Pancreas (tissue), 10 donors: ENCODE results near the gene PEX12. TPM values are rescaled to one million over a fixed set of nuclear protein-coding genes. Genes with fewer than 3 reads are reported as not detected.

Experiments
- ATAC-seq, 4 donors: fragments of 200-7000 bp; cut with Tn5 transposase; one replicate each; pipeline versions ENCODE4 v1.8.0 to v1.9.1; 2020; ENCODE audit warnings: mild to moderate bottlenecking in 4 of 4, moderate library complexity in 4 of 4
- DNase-seq, 6 donors: peaks; one replicate each; pipeline ENCODE4 v3.0.0-alpha.2; 2020
- FAIRE-seq: peaks from 2 replicates; lab custom pipeline; 2012; peaks lifted over from hg19 to GRCh38; lab: Jason Lieb, UNC
- H3K27ac ChIP-seq, 4 donors: fragments of 200-600 bp; sonication (generic); 1 replicate in 3 of 4; 2 replicates in 1 of 4; pipeline versions ENCODE4 v1.5.0 to v1.8.0; 2020
- H3K27me3 ChIP-seq, 4 donors: fragments of 200-600 bp; one replicate each; pipeline ENCODE4 v1.8.0; 2021
- H3K36me3 ChIP-seq, 3 donors: fragments of 200-600 bp; sonication (generic) in 1 of 3; one replicate each; pipeline versions ENCODE4 v1.5.0 to v1.8.0; 2020 to 2021
- H3K4me1 ChIP-seq, 3 donors: fragments of 200-600 bp; one replicate each; pipeline ENCODE4 v1.8.0; 2021
- H3K4me3 ChIP-seq, 4 donors: fragments of 200-600 bp; sonication (generic) in 2 of 4; one replicate each; pipeline versions ENCODE4 v1.5.0 to v1.8.0; 2020 to 2021
- H3K9me3 ChIP-seq, 4 donors: fragments of 200-600 bp; one replicate each; pipeline ENCODE4 v1.8.0; 2021
- WGBS, 2 donors: extraction: QIAGEN DNeasy Blood & Tissue Kit; methylation state at CpG; one replicate each; pipeline ENCODE4 v1.1.7; 2013; 5-methylcytosine and 5-hydroxymethylcytosine counted together
- intact Hi-C, 3 donors: fragments of 100-400 bp; cut with DNase I; formaldehyde crosslinking; loops; one replicate each; pipeline versions ENCODE4 v1.11.1 to v1.14.2; 2022
- polyA plus RNA-seq, 2 donors: library from polyadenylated mRNA; stranded (reverse); fragments of 200-250 nt; gene quantifications; one replicate each; pipeline ENCODE4 v1.2.3, GENCODE V29; 2013
- total RNA-seq, 6 donors: library from RNA; stranded (reverse); fragmentation: NEBNext Ultra II Directional in 4 of 6; extraction: Animal tissue kit (Norgen Biotek cat#: 25700) in 4 of 6; gene quantifications; one replicate each; pipeline versions ENCODE4 v1.2.1 to v1.2.4, GENCODE V29; 2021 to 2023
- TF ChIP-seq, protein P1 (sequence below), 4 donors: fragments of 200-600 bp; sonication (generic) in 3 of 4; IDR thresholded peaks; one replicate each; pipeline versions ENCODE4 v1.5.0 to v1.8.0; 2021; ENCODE audit warnings: antibody characterized with exemption in 4 of 4
- donor health status: healthy with polysubstance abuse.
- donor health status: DM: no; HTN: no; CAD: no; lungs with moderate emphysema.
- donor health status: DM: no; HTN: no; CAD: no.
- donor health status: control.
- donor health status: control.
- donor health status: Bipolar disorder and iron deficiency.
- donor health status: DM: yes; HTN: yes; CAD: no.
- donor health status: DM: no; HTN: no; CAD: no.
- donor health status: DM: no; HTN: no; CAD: no.
- donor health status: DM: yes; HTN: yes; CAD: no.

Gene PEX12
- 1 to 10 TPM; 2.0 to 3.5 (median 2.4) TPM for total RNA-seq
- 1 to 10 TPM; 1.1 to 2.3 TPM for polyA plus RNA-seq

DNA sequence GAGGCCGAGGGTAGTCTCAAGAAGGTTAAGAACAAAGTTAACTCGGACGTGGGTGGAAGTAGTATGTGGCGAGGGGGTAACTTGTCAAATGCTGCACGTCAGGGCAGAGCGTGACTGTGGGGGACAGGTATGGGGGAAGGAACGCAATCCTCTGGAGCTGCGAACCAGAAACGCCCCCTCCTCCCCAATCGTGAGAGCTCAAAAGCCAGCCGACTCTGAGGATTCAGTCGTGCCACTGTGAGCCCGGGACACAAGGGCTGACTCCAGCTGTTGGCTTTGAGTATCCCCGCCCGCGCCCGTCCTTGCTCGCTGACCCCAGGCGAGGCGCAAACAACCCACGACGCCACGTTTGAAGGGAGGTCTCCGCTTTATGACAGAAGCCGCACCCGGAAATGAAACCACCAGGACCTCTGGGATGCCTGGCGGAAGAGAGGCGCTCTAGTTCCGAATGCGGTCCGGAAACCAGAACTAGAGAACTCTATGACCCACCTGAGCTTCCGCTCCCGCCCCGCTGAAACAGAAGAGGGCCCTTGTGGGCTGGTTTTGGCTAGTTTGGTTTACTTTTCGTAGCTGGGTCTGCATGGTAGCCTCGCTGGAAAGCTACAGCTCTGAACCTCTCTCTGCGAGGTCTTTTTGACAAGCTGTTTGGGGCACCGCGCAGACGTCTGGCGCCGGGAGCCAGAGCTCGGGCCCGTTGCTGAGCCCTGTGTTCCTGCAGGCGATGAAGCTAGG, at the start of gene PEX12:
TSS of gene PEX12 (minus strand) at position 375 of the 732 bp plus-strand sequence. CDS start 550 bp downstream, outside the sequence.
- Histone ChIP-seq H3K36me3 (peaks cover 0 to 4% (median 0%) of the 10 kb centered on the region in 3 donors), H3K4me3 (peak within 1 kb of the TSS; percentile 71 to 83 (median 77)), H3K27ac (peak within 1 kb of the TSS; percentile 56 to 87 (median 81)), H3K4me1 (peaks cover 6 to 13% (median 7%) of the 10 kb centered on the region in 3 donors), H3K9me3 (no peaks in the 10 kb centered on the region), H3K27me3 (no peaks in the 10 kb centered on the region)
- TF ChIP-seq, protein P1, sequence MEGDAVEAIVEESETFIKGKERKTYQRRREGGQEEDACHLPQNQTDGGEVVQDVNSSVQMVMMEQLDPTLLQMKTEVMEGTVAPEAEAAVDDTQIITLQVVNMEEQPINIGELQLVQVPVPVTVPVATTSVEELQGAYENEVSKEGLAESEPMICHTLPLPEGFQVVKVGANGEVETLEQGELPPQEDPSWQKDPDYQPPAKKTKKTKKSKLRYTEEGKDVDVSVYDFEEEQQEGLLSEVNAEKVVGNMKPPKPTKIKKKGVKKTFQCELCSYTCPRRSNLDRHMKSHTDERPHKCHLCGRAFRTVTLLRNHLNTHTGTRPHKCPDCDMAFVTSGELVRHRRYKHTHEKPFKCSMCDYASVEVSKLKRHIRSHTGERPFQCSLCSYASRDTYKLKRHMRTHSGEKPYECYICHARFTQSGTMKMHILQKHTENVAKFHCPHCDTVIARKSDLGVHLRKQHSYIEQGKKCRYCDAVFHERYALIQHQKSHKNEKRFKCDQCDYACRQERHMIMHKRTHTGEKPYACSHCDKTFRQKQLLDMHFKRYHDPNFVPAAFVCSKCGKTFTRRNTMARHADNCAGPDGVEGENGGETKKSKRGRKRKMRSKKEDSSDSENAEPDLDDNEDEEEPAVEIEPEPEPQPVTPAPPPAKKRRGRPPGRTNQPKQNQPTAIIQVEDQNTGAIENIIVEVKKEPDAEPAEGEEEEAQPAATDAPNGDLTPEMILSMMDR (IDR thresholded peaks at IDR 0.05): no peak
- peak; percentile 81 to 92 (median 87) for DNase-seq
- 0% methylated on average over 45 of the region's 45 CpGs for WGBS, 2 donors
- intact Hi-C loops: no loop called here
- ATAC-seq: peak; percentile 97 to 99 (median 98)
- peak; percentile 37 for FAIRE-seq

DNA sequence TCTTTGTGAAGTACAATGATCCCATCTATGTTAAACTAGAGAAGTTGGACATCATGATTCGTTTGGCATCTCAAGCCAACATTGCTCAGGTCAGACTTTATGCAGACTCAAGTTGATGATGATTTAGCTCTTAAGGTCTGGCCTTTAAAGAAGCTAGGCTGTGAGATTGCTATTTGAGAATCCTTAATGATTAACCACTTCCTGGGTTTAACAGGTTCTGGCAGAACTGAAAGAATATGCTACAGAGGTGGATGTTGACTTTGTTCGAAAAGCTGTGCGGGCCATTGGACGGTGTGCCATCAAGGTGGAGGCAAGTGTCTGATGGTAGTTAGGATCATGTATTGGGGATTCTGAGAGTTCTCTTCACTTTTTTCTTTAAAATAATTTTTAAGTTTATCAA, 49.0 kb upstream of the PEX12 start:
- intact Hi-C loops: no loop called here
- FAIRE-seq: no peak
- ATAC-seq: peak in 3 of 4 donors; percentile 56 to 73 (median 67)

DNA sequence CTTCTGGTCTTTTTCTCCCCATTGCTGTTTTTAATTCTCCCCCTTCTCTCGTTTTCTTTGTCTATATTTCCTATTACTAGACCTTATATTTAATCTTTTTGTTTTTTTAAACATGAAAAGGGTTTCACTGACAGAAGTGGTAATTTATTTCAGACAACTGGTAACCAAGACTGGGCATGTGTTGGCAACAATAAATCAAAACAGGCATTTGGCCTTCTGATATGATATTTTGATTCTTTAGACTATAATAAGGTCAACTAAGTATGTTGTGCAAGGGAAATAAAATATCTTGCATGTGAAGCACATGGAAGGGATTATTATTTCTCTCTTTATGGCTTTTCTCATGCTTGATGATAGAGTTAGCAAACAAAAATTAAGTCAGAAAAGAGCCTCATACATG, 43.4 kb upstream of the PEX12 start:
- intact Hi-C loops: no loop called here
- H3K4me1 ChIP-seq: peaks cover 0 to 13% (median 11%) of the 10 kb centered on the region in 3 donors
- WGBS, 2 donors: 35 to 62% methylated on average over 1 of the region's 1 CpG
- TF ChIP-seq, protein P1 (IDR thresholded peaks at IDR 0.05): no peak
- no peaks in the 10 kb centered on the region for H3K27me3 ChIP-seq
- DNase-seq (no peak), ATAC-seq (no peak), FAIRE-seq (no peak)
- no peaks in the 10 kb centered on the region for H3K9me3 ChIP-seq
- H3K36me3 ChIP-seq: peaks cover 0 to 6% (median 0%) of the 10 kb centered on the region in 3 donors
- no peak overlapping the region for H3K4me3 ChIP-seq
- H3K27ac ChIP-seq: no peak overlapping the region

More for the DNA sequence above, 49.0 kb upstream of the PEX12 start:
- no peaks in the 10 kb centered on the region for H3K4me1 ChIP-seq
- DNase-seq: no peak
- no peaks in the 10 kb centered on the region for H3K27me3 ChIP-seq
- H3K9me3 ChIP-seq: no peaks in the 10 kb centered on the region
- H3K27ac ChIP-seq: peak overlapping the region in 1 of 4 donors; percentile 20
- TF ChIP-seq, protein P1 (IDR thresholded peaks at IDR 0.05): no peak
- H3K4me3 ChIP-seq: no peak overlapping the region
- 58 to 74% methylated on average over 4 of the region's 4 CpGs for WGBS, 2 donors
- H3K36me3 ChIP-seq: peaks cover 0 to 26% (median 6%) of the 10 kb centered on the region in 3 donors

DNA sequence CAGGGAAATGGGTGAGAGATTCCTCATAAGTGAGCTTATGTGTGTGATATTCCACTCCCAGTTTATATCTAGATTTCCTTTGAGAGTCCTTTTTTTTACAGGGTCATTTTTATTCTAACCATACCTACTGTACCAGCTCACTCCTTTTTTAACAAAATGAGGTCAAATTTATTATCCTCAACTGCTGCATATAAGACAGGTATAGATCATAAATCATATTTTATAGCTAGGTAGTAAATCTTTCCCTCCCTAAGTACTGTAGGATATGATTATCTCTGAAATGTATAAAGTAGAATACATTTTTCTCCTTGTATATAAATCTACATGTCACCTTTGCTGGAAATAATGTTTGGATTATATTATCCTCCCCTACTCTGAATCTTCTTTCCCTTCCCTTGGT, 40.3 kb upstream of the PEX12 start:
- intact Hi-C loops: loop anchor here in 1 of 3 donors (10.0 kb wide), 1 partner anchor 126 kb away; no protein-coding TSS in a partner anchor
- no peaks in the 10 kb centered on the region for H3K36me3 ChIP-seq
- no peak for FAIRE-seq
- no peaks in the 10 kb centered on the region for H3K27me3 ChIP-seq
- TF ChIP-seq, protein P1 (IDR thresholded peaks at IDR 0.05): no peak
- H3K4me3 ChIP-seq: no peak overlapping the region
- peaks cover 0 to 13% (median 11%) of the 10 kb centered on the region in 3 donors for H3K4me1 ChIP-seq
- no peak overlapping the region for H3K27ac ChIP-seq
- ATAC-seq: no peak
- H3K9me3 ChIP-seq: no peaks in the 10 kb centered on the region
- DNase-seq: no peak
